HG02852 (cell line): ENCODE results near the gene MCM5.
"Not testable (repeated sequence)": the region's sequence is repeated elsewhere in the genome, so short reads cannot be mapped to it uniquely, and the experiment has no call there.

ENCODE experiments used
- ATAC-seq: cut with Tn5 transposase; IDR thresholded peaks from one replicate; pipeline ENCODE4 v1.9.1; 2021; ENCODE audit warnings: mild to moderate bottlenecking, moderate library complexity; ENCODE audit not compliant: unreplicated experiment

Gene MCM5

DNA sequence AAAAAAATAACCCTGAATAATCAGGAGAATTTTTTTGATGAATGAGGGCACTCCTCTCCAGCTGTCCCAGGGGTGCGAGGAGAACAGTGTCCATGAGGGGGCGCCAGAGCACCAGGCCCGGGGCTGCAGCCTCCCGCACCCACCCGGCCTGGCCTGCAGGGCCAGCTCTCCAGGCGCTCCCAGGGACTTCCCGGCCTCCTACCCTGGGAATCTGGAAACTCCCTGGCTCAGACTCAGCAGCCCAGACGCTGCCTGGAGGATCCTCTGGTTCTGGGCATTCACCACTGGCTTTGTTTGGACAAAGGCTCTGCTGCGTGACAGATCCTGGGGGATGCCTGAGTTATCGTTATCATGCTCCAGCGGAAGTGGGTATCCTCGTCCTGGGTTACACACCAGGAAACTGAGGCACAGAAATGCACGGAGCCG, 31.0 kb downstream of the MCM5 start:
- no peak for ATAC-seq

GRCh38 chr22:35431483-35432227, 31.7 kb downstream of the MCM5 start:
- ATAC-seq = no peak

DNA sequence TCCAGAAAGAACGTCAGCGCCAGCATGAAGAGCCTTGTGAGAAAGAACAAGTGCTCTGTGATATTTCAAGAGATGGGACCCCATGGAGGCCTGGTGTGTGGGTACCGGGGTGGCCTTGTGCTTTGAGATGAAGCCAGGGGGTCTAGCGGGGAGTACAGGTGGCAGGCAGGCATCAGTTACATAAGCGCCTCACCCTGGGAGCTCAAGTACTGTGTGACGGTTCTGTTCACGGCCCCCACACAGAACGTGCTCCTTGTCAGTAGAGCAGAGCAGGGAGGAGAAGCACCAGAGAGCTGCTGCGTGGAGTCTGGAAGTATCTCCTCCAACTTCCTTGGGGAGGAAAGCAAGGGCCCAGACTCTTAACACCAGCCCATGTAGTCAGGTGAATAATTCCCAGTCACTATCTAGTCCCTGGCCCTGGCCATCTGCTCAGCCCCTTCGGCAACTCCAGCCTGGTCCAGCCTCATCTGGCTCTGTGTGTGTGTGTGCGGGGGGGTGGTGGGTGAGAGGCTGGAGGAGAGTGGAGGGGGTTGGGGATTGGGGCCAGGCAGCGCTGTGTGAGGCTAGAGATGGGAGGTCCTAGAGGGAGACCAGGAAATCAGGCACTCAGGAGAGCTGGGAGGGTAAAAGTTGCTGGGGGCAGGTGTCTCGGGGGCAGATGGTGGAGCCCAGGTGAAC, 32.4 kb downstream of the MCM5 start:
- ATAC-seq = no peak

GRCh38 chr22:35434061-35434710, 34.2 kb downstream of the MCM5 start:
- ATAC-seq = no peak

- no peak for ATAC-seq
Observed at GRCh38 chr22:35435201-35435740, 35.3 kb downstream of the MCM5 start.

DNA sequence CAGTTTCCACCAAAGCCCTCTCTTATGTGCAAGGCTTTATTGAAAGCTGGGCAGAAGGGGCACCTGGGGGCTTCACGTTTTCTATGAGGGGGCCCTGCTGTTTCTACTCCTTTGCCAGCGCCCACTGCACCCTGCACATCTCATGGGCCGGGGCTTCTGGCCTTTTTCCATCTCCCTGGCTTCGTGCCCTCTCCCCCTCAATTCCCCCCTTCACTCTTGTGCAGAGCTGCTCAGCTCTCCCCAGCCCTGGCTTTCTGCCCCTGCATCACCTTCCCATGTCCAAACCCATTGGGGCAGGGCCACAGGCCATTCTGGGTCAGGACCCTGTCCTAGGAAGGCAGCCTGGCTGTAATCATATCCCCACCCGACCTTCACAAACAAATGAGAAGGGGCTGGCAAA, 36.5 kb downstream of the MCM5 start:
- ATAC-seq = no peak

GRCh38 chr22:35437049-35437448, 37.1 kb downstream of the MCM5 start:
- no peak for ATAC-seq

DNA sequence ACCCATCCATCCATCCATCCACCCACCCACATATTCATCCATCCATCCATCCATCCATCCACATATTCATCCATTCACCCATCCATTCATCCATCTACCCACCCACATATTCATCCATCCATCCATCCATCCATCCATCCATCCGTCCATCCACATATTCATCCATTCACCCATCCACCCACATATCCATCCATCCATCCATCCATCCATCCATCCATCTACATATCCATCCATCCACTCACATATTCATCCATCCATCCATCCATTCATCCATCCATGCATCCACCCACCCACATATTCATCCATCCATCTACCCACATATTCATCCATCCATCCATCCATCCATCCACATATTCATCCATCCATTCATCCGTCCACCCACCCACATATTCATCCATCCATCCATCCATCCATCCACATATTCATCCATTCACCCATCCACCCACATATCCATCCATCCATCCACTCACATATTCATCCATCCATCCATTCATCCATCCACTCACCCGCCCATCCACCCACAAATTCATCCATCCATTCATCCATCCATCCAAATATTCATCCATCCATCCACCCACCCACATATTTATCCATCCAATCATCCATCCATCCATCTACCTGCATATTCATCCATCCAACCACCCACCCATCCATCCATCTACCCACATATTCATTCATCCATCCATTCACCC, 38.9 kb downstream of the MCM5 start:
- ATAC-seq = not testable (repeated sequence)

GRCh38 chr22:35439365-35439717, 39.4 kb downstream of the MCM5 start:
- no peak for ATAC-seq

DNA sequence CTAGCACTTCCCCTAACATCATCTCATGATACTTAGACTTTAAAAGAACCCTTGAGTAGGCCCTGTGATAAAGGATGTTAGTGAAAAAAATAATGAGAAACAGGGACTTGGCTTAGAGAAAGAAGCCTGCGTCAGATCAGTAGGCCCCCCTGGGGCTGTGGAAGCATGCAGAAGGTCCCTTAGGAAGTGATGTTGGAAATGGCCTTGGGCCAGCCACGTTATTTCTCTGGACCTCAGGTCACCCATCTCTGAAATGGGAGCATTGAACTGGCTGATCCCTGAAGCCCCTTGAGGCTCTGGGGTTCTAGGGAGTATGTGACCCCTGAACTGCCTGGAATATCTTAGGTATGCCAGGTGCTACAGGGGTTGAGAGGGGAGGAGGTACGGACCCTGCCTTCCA, 40.2 kb downstream of the MCM5 start:
- no peak for ATAC-seq

- ATAC-seq = no peak
Observed at GRCh38 chr22:35441489-35442100, 41.7 kb downstream of the MCM5 start.

- no peak for ATAC-seq
Observed at GRCh38 chr22:35442471-35442870, 42.5 kb downstream of the MCM5 start.

DNA sequence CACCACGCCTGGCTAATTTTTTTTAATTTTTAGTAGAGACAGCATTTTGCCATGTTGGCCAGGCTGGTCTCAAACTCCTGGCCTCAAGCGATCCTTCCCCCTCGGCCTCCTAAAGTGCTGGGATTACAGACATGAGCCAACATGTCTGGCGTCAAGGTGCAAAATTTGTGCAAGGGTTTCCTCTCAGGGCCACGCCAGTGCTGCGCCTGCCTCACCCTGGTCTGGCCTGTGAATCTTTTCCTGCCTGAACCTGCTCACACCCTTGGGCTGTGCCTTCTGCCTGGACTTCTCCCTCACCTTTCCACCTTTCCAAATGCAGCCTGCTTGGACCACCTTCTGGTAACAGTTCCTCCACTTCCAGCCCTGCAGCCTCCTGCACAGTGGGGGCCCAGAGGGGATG, 43.4 kb downstream of the MCM5 start:
- no peak for ATAC-seq

GRCh38 chr22:35443790-35444684, 44.1 kb downstream of the MCM5 start:
- ATAC-seq = no peak

DNA sequence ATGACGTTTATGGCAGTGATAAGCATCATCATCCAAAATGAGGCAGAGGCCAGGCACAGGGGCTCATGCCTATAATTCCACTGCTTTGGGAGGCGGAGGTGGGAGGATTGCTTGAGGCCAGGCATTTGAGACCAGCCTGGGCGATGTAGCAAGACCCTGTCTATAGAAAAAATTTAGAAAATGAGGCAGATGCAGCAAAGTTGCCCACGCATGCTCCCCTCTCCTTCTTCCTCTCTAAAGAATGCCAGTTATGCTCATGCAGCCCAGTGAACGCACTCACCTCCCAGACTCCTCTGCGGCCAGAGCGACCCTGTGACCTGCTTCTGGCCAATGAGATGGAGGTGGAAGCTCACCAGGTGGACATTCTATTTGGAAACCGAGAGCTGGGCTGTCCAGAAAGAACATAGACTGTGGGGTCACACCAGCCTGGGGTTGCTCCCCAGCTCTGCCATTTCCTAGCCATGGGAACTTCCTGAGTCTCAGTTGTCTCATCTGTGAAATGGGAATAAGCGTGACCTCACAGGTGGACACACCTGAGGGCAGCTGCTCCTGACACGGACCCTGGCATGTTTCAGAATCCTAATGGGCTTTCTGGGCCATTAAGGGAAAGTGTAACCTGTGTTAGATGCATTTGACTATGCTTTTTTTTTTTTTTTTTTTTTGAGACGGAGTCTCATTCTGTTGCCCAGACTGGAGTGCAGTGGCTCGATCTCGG, 44.9 kb downstream of the MCM5 start:
- ATAC-seq = no peak

DNA sequence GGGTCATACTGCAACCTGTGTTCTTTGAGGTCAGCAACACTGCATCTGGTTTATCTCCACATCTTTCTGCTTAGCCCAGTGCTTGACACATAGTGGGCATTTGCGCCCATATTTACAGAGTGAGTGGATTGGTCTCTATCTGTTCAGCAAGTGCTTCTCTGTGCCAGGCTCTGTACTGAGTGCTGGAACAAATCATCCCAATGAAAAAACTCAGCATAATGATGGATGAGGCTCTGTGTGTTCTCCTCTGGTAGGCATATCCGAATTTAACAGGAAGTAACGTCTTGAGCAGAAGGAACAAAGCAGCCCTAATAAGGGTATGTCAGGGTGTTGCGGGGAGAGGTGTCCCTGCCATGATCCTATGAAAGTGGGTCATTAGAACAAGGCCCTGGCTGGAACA, 46.0 kb downstream of the MCM5 start:
- ATAC-seq = no peak

DNA sequence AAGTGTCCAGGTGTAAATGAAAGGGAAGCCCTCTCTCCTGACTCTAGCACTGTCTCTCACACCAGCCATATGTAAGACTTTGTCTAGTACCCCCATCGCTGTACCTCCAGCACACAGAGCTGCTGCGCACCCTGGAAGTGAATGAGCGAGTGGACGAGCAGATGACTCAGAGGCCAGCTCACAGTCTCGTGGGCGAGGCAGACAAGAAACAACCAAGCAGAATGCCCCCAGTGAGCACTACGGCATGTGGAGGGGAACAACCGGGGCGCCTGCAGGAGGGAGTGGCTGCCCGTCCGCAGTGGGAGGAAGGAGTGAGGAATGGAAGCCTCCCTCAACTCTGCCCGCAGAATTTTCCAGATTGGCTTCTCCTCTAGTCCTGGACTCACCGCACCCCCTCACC, 46.4 kb downstream of the MCM5 start:
- ATAC-seq = no peak

DNA sequence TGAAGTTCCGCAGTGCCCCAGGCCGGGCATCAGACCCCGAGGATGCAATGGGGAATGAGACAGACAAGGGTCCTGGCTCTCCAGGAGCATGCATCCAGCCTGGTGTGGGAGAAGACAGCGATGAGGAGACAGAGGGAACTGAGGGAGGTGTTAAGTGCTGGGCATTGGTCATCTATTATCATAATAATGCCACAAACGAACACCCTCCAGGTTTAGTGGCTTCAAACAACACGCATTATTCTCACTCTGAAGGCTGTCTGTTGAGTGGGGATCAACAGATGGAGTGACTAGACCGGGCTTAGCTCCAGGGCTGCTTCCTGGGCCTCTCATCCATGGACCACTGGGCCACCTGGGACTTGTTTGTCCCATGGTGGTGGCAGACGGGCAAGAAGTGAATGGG, 48.6 kb downstream of the MCM5 start:
- no peak for ATAC-seq
